ENCODE measurements around the gene COG4.

DNA sequence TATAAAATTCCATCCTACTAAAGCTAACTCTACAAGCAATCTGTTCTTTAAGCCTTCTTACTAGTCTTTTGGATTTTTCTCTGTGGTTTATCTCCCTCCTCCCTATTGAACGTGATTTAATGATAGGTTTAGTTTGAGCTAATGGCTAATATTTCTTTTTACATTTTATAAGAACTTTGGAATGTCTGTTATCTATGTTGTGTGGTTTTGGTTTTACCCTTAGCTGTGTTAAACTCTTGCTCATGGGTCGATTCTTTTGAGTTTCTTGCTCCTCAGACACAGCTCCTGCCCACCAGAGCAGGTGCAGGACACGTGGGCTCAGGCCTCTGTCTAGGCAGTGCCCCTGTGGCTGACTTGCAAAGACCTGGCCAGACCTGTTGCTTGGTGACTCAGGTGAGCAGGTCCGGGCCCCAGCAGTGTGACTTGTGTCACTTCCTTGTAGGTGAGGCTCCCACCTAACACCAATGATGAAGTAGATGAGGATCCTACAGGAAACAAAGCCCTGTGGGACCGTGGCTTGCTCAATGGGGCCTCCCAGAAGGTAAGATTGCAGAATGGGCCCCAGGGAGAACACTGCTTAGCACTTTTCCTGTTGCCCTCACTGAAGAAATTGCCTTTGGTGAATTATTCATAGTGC, 45.4 kb upstream of the COG4 start:
- TF ChIP-seq, protein P1, sequence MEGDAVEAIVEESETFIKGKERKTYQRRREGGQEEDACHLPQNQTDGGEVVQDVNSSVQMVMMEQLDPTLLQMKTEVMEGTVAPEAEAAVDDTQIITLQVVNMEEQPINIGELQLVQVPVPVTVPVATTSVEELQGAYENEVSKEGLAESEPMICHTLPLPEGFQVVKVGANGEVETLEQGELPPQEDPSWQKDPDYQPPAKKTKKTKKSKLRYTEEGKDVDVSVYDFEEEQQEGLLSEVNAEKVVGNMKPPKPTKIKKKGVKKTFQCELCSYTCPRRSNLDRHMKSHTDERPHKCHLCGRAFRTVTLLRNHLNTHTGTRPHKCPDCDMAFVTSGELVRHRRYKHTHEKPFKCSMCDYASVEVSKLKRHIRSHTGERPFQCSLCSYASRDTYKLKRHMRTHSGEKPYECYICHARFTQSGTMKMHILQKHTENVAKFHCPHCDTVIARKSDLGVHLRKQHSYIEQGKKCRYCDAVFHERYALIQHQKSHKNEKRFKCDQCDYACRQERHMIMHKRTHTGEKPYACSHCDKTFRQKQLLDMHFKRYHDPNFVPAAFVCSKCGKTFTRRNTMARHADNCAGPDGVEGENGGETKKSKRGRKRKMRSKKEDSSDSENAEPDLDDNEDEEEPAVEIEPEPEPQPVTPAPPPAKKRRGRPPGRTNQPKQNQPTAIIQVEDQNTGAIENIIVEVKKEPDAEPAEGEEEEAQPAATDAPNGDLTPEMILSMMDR (tag by site-specific recombination; IDR thresholded peaks at IDR 0.05), result no peak
- TF ChIP-seq ZNF510 (tag by site-specific recombination; IDR thresholded peaks at IDR 0.05; ENCODE audit: insufficient replicate concordance), result no peak
- no peak for TF ChIP-seq ZNF530 (tag by site-specific recombination; IDR thresholded peaks at IDR 0.05; ENCODE audit: low read depth)
- TF ChIP-seq ZNF561 (tag by site-specific recombination; IDR thresholded peaks at IDR 0.05; ENCODE audit: borderline replicate concordance), result no peak
- no peak for TF ChIP-seq ZNF416 (tag by site-specific recombination; IDR thresholded peaks at IDR 0.05)
- TF ChIP-seq, protein P2, sequence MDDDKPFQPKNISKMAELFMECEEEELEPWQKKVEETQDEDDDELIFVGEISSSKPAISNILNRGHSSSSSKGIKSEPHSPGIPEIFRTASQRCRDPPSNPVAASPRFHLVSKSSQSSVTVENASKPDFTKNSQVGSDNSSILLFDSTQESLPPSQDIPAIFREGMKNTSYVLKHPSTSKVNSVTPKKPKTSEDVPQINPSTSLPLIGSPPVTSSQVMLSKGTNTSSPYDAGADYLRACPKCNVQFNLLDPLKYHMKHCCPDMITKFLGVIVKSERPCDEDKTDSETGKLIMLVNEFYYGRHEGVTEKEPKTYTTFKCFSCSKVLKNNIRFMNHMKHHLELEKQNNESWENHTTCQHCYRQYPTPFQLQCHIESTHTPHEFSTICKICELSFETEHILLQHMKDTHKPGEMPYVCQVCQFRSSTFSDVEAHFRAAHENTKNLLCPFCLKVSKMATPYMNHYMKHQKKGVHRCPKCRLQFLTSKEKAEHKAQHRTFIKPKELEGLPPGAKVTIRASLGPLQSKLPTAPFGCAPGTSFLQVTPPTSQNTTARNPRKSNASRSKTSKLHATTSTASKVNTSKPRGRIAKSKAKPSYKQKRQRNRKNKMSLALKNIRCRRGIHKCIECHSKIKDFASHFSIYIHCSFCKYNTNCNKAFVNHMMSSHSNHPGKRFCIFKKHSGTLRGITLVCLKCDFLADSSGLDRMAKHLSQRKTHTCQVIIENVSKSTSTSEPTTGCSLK (tag by site-specific recombination; IDR thresholded peaks at IDR 0.05), result no peak
- TF ChIP-seq, protein P3, sequence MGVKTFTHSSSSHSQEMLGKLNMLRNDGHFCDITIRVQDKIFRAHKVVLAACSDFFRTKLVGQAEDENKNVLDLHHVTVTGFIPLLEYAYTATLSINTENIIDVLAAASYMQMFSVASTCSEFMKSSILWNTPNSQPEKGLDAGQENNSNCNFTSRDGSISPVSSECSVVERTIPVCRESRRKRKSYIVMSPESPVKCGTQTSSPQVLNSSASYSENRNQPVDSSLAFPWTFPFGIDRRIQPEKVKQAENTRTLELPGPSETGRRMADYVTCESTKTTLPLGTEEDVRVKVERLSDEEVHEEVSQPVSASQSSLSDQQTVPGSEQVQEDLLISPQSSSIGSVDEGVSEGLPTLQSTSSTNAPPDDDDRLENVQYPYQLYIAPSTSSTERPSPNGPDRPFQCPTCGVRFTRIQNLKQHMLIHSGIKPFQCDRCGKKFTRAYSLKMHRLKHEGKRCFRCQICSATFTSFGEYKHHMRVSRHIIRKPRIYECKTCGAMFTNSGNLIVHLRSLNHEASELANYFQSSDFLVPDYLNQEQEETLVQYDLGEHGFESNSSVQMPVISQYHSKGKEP (tag by site-specific recombination; IDR thresholded peaks at IDR 0.05), result no peak
- no peak for TF ChIP-seq GLIS2 (tag by site-specific recombination; IDR thresholded peaks at IDR 0.05)
- no peak for TF ChIP-seq ZBTB20 (tag by site-specific recombination; IDR thresholded peaks at IDR 0.05)
- TF ChIP-seq ZNF558 (tag by site-specific recombination; IDR thresholded peaks at IDR 0.05), result no peak
